Measurements from ENCODE around the gene FGF3. TPM values are rescaled to one million over a fixed set of nuclear protein-coding genes. Genes with fewer than 3 reads are reported as not detected.

The FGF3 gene
- polyA plus RNA-seq, 1 donor (not counting 4 experiments of a cell fraction or from before 2014, with no cell fraction given) = not detected

DNA sequence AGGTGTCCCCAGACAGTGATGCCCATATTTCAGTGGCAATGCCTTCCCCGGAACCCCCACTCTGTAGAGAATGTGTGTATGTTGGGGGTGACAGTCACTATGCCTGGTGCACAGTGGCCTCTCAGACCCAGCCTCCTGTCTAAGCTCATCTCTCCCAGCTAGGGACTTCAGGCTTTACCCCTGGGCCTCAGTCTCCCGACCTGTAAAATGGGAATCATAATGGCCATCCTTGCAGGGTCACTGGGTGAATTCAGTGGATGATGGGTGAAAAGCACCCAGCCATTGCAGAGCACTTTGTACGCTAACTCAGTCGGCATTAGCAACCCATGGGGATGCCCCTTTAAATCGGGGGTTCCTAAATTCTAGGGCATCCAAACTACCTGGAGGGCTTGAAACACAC, 18.9 kb downstream of the FGF3 start:
- FAIRE-seq = no peak
- no peaks in the 10 kb centered on the region for H3K9me1 ChIP-seq (ENCODE audit: control insufficient read depth, extremely low read depth, insufficient read depth, low read length)
- H3K27me3 ChIP-seq (ENCODE audit: control insufficient read depth, extremely low read depth, insufficient read depth, low read length) = peaks cover 7% of the 10 kb centered on the region
- no peak overlapping the region for H2AFZ ChIP-seq (ENCODE audit: control insufficient read depth, low read length)
- no peak overlapping the region for H3K9ac ChIP-seq (ENCODE audit: control insufficient read depth, extremely low read depth, insufficient read depth, low read length)
- no peaks in the 10 kb centered on the region for H3K9me3 ChIP-seq (ENCODE audit: control insufficient read depth, low read depth, low read length)
- dilution Hi-C loops (cut with MboI; ENCODE audit: extremely low pct_ligation_motif_present, low sequenced_read_pairs) = no loop called here
- no peaks in the 10 kb centered on the region for H3K4me1 ChIP-seq (ENCODE audit: control insufficient read depth, extremely low read depth, insufficient read depth, low read length)
- H4K20me1 ChIP-seq (ENCODE audit: control insufficient read depth, extremely low read depth, insufficient read depth, low read length) = no peaks in the 10 kb centered on the region
- H3K36me3 ChIP-seq (ENCODE audit: control insufficient read depth in 2 of 2, extremely low read depth in 1 of 2, insufficient read depth in 2 of 2, low read length in 2 of 2) = no peaks in the 10 kb centered on the region
- DNase-seq (ENCODE audit: low read depth, low spot score) = no peak
- no peak overlapping the region for H3K4me3 ChIP-seq (ENCODE audit: control insufficient read depth in 2 of 3, extremely low read depth in 1 of 3, insufficient read depth in 2 of 3, low read depth in 1 of 3, low read length in 3 of 3)
- H3K79me2 ChIP-seq (ENCODE audit: control insufficient read depth, insufficient read depth, low read length) = no peaks in the 10 kb centered on the region
- TF ChIP-seq, protein P1, sequence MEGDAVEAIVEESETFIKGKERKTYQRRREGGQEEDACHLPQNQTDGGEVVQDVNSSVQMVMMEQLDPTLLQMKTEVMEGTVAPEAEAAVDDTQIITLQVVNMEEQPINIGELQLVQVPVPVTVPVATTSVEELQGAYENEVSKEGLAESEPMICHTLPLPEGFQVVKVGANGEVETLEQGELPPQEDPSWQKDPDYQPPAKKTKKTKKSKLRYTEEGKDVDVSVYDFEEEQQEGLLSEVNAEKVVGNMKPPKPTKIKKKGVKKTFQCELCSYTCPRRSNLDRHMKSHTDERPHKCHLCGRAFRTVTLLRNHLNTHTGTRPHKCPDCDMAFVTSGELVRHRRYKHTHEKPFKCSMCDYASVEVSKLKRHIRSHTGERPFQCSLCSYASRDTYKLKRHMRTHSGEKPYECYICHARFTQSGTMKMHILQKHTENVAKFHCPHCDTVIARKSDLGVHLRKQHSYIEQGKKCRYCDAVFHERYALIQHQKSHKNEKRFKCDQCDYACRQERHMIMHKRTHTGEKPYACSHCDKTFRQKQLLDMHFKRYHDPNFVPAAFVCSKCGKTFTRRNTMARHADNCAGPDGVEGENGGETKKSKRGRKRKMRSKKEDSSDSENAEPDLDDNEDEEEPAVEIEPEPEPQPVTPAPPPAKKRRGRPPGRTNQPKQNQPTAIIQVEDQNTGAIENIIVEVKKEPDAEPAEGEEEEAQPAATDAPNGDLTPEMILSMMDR (optimal IDR thresholded peaks at IDR 0.05 in 1 of 3, IDR thresholded peaks at IDR 0.05 in 1 of 3, conservative IDR thresholded peaks at IDR 0.05 in 1 of 3; ENCODE audit: extremely low read depth in 1 of 3, insufficient read depth in 2 of 3, low read length in 3 of 3) = no peak
- no peak for TF ChIP-seq EZH2 (IDR thresholded peaks at IDR 0.05; ENCODE audit: low read length)
- H3K27ac ChIP-seq (ENCODE audit: control insufficient read depth, insufficient read depth, low read length) = no peak overlapping the region
- H3K4me2 ChIP-seq (ENCODE audit: control insufficient read depth, extremely low read depth, insufficient read depth, low read depth, low read length) = no peak overlapping the region

DNA sequence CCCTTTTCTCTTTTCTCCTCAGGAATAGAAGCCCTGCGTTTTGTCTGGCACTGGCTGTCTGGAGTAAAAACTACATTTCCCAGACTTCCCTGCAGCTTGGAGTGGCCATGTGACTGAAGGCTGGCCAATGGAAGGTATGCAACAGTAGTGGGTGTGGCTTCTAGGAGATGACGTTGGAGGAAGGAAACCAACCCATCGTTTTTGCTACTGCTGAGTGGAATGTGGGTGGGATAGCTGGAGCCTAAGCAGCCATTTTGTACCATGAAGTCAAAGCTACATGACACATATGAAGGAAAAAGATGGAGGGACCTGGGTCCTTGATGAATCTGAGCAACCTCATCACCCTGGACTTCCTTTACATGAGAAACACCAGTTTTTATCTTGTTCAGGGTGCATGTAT, 19.6 kb downstream of the FGF3 start:
- Histone ChIP-seq H3K4me1 (ENCODE audit: control insufficient read depth, extremely low read depth, insufficient read depth, low read length) (no peaks in the 10 kb centered on the region), H3K4me2 (ENCODE audit: control insufficient read depth, extremely low read depth, insufficient read depth, low read depth, low read length) (no peak overlapping the region), H3K9me3 (ENCODE audit: control insufficient read depth, low read depth, low read length) (no peaks in the 10 kb centered on the region), H2AFZ (ENCODE audit: control insufficient read depth, low read length) (no peak overlapping the region), H3K79me2 (ENCODE audit: control insufficient read depth, insufficient read depth, low read length) (no peaks in the 10 kb centered on the region), H4K20me1 (ENCODE audit: control insufficient read depth, extremely low read depth, insufficient read depth, low read length) (no peaks in the 10 kb centered on the region), H3K36me3 (ENCODE audit: control insufficient read depth in 2 of 2, extremely low read depth in 1 of 2, insufficient read depth in 2 of 2, low read length in 2 of 2) (no peaks in the 10 kb centered on the region), H3K4me3 (ENCODE audit: control insufficient read depth in 2 of 3, extremely low read depth in 1 of 3, insufficient read depth in 2 of 3, low read depth in 1 of 3, low read length in 3 of 3) (no peak overlapping the region), H3K27me3 (ENCODE audit: control insufficient read depth, extremely low read depth, insufficient read depth, low read length) (peaks cover 5% of the 10 kb centered on the region), H3K9ac (ENCODE audit: control insufficient read depth, extremely low read depth, insufficient read depth, low read length) (no peak overlapping the region), H3K27ac (ENCODE audit: control insufficient read depth, insufficient read depth, low read length) (no peak overlapping the region), H3K9me1 (ENCODE audit: control insufficient read depth, extremely low read depth, insufficient read depth, low read length) (no peaks in the 10 kb centered on the region)
- no peak for TF ChIP-seq EZH2 (IDR thresholded peaks at IDR 0.05; ENCODE audit: low read length)
- TF ChIP-seq, protein P1 (optimal IDR thresholded peaks at IDR 0.05 in 1 of 3, IDR thresholded peaks at IDR 0.05 in 1 of 3, conservative IDR thresholded peaks at IDR 0.05 in 1 of 3; ENCODE audit: extremely low read depth in 1 of 3, insufficient read depth in 2 of 3, low read length in 3 of 3) = no peak
- DNase-seq (ENCODE audit: low read depth, low spot score) (no peak), FAIRE-seq (no peak)
- dilution Hi-C loops (cut with MboI; ENCODE audit: extremely low pct_ligation_motif_present, low sequenced_read_pairs) = no loop called here
